ENCODE data around the gene NEUROG3. TPM values are rescaled to one million over a fixed set of nuclear protein-coding genes. Genes with fewer than 3 reads are reported as not detected.

The NEUROG3 gene
- total and polyA plus RNA-seq, 7 experiments from 2014 or later = 0.24 TPM; not detected in 6

DNA sequence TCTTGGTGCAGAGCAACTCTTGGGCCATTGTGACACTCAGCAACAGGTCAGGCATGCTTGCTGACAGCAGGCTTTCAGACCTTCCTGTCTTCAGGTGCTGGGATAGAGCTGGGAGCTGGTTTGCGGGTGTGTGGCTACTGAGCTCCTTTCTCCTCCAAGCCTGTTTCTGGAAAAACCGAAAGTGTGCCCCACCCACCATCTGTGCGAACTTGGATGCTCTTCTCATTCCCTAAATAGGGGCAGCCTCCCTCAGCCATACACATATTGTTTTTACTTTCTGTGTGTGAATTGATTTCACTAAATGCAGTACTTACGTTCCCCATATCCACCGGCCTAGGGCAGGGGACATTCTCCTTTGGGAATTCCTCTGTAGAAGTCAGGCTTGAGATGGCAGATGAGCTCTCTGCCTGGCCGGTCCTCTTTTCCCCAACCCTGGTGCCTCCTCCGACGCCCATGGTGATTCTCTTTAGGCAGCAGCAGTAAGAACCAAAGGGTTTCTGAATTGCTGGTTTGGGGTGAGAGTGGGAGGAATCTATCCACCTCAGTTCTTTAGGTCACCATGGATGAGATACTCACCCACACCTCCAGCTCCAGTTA lies 6.3 kb upstream of the NEUROG3 start:
- ChIA-PET POLR2A (no interaction called here), CTCF (no interaction called here)
- H3K36me3 ChIP-seq (ENCODE audit: control insufficient read depth in 2 of 3, insufficient read depth in 3 of 3, low read length in 3 of 3) = no peaks in the 10 kb centered on the region
- no peak for ATAC-seq
- Mint-ChIP-seq H3K4me3 (no peak overlapping the region), H3K36me3 (no peaks in the 10 kb centered on the region), H3K27ac (no peak overlapping the region), H3K9me3 (peaks cover 0 to 3% (median 0%) of the 10 kb centered on the region in 11 donors), H3K4me1 (peaks cover 4 to 11% (median 5%) of the 10 kb centered on the region in 7 donors), H3K27me3 (peaks cover 53 to 64% (median 61%) of the 10 kb centered on the region in 5 donors)
- no peak overlapping the region for H3K27ac ChIP-seq (ENCODE audit: low read depth, low read length)
- H3K4me3 ChIP-seq (ENCODE audit: low read length) = no peak overlapping the region
- intact Hi-C loops (cut with micrococcal nuclease) = no loop called here
- peaks cover 0 to 12% of the 10 kb centered on the region in 2 donors for H3K27me3 ChIP-seq (ENCODE audit: control insufficient read depth in 2 of 2, insufficient read depth in 2 of 2, low read length in 2 of 2)
- no peak for DNase-seq
- H3K4me1 ChIP-seq (ENCODE audit: control insufficient read depth in 2 of 2, insufficient read depth in 2 of 2, low read length in 2 of 2) = no peaks in the 10 kb centered on the region
- no peaks in the 10 kb centered on the region for H3K9me3 ChIP-seq (ENCODE audit: control insufficient read depth in 2 of 3, low read length in 3 of 3)

DNA sequence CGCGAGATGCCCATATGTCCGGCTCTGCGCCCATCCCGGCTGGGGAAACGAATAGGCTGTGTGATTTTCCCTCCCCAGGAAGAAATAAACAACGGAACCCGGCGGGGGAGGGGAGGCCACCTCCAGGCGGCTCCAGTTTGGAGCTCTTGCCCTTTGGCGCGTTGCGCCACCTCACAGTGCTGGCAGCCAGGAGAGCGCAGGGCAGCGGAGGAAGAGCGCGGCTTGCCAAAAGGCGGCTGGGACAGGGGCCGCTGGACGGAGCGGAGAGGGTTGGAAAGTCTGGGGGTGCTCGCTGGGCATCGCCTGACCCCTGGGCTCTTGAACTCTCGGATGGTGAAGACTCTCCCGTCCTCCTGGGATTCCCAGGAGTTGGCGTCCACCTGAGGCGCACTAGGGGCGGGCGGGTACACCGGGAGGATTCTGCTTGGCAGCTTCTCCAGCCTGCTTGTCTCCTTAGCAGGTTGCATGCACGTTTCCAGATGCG lies 5.3 kb upstream of the NEUROG3 start:
- Histone ChIP-seq H3K27ac (ENCODE audit: low read depth, low read length) (no peak overlapping the region), H3K4me1 (ENCODE audit: control insufficient read depth in 2 of 2, insufficient read depth in 2 of 2, low read length in 2 of 2) (peaks cover 5 to 8% of the 10 kb centered on the region in 2 donors), H3K27me3 (ENCODE audit: control insufficient read depth in 2 of 2, insufficient read depth in 2 of 2, low read length in 2 of 2) (peaks cover 0 to 12% of the 10 kb centered on the region in 2 donors), H3K9me3 (ENCODE audit: control insufficient read depth in 2 of 3, low read length in 3 of 3) (no peaks in the 10 kb centered on the region), H3K36me3 (ENCODE audit: control insufficient read depth in 2 of 3, insufficient read depth in 3 of 3, low read length in 3 of 3) (no peaks in the 10 kb centered on the region), H3K4me3 (ENCODE audit: low read length) (no peak overlapping the region)
- no peak overlapping the region for H3K4me3 Mint-ChIP-seq
- peaks cover 0 to 3% (median 0%) of the 10 kb centered on the region in 11 donors for H3K9me3 Mint-ChIP-seq
- H3K27ac Mint-ChIP-seq = no peak overlapping the region
- ATAC-seq (no peak), DNase-seq (no peak)
- ChIA-PET CTCF (no interaction called here), POLR2A (no interaction called here)
- H3K27me3 Mint-ChIP-seq = peaks cover 63 to 74% (median 69%) of the 10 kb centered on the region in 5 donors
- peaks cover 6 to 22% (median 12%) of the 10 kb centered on the region in 7 donors for H3K4me1 Mint-ChIP-seq
- no peaks in the 10 kb centered on the region for H3K36me3 Mint-ChIP-seq
- intact Hi-C loops (cut with micrococcal nuclease) = no loop called here

- Mint-ChIP-seq H3K27me3 (peaks cover 70 to 82% (median 74%) of the 10 kb centered on the region in 5 donors), H3K36me3 (no peaks in the 10 kb centered on the region), H3K9me3 (peaks cover 0 to 3% (median 0%) of the 10 kb centered on the region in 11 donors), H3K4me1 (peaks cover 10 to 25% (median 19%) of the 10 kb centered on the region in 7 donors), H3K27ac (no peak overlapping the region), H3K4me3 (no peak overlapping the region)
- no peak for ATAC-seq
- H3K27ac ChIP-seq (ENCODE audit: low read depth, low read length) = no peak overlapping the region
- POLR2A ChIA-PET = no interaction called here
- no peaks in the 10 kb centered on the region for H3K36me3 ChIP-seq (ENCODE audit: control insufficient read depth in 2 of 3, insufficient read depth in 3 of 3, low read length in 3 of 3)
- peaks cover 9 to 13% of the 10 kb centered on the region in 2 donors for H3K4me1 ChIP-seq (ENCODE audit: control insufficient read depth in 2 of 2, insufficient read depth in 2 of 2, low read length in 2 of 2)
- intact Hi-C loops (cut with micrococcal nuclease) = no loop called here
- CTCF ChIA-PET = no interaction called here
- no peaks in the 10 kb centered on the region for H3K9me3 ChIP-seq (ENCODE audit: control insufficient read depth in 2 of 3, low read length in 3 of 3)
- no peak overlapping the region for H3K4me3 ChIP-seq (ENCODE audit: low read length)
- H3K27me3 ChIP-seq (ENCODE audit: control insufficient read depth in 2 of 2, insufficient read depth in 2 of 2, low read length in 2 of 2) = peaks cover 0 to 12% of the 10 kb centered on the region in 2 donors
- no peak for DNase-seq
Measured at GRCh38 chr10:69577268-69578232, 4.3 kb upstream of the NEUROG3 start.

GRCh38 chr10:69576334-69577011 lies 3.3 kb upstream of the NEUROG3 start:
- H3K27me3 Mint-ChIP-seq = peaks cover 74 to 87% (median 78%) of the 10 kb centered on the region in 5 donors
- ATAC-seq (no peak), DNase-seq (no peak)
- Histone ChIP-seq H3K27me3 (ENCODE audit: control insufficient read depth in 2 of 2, insufficient read depth in 2 of 2, low read length in 2 of 2) (peaks cover 0 to 20% of the 10 kb centered on the region in 2 donors), H3K4me1 (ENCODE audit: control insufficient read depth in 2 of 2, insufficient read depth in 2 of 2, low read length in 2 of 2) (peaks cover 9 to 13% of the 10 kb centered on the region in 2 donors), H3K9me3 (ENCODE audit: control insufficient read depth in 2 of 3, low read length in 3 of 3) (no peaks in the 10 kb centered on the region), H3K36me3 (ENCODE audit: control insufficient read depth in 2 of 3, insufficient read depth in 3 of 3, low read length in 3 of 3) (no peaks in the 10 kb centered on the region), H3K27ac (ENCODE audit: low read depth, low read length) (no peak overlapping the region), H3K4me3 (ENCODE audit: low read length) (no peak overlapping the region)
- H3K27ac Mint-ChIP-seq = no peak overlapping the region
- ChIA-PET POLR2A (no interaction called here), CTCF (no interaction called here)
- peaks cover 0 to 3% (median 0%) of the 10 kb centered on the region in 11 donors for H3K9me3 Mint-ChIP-seq
- H3K36me3 Mint-ChIP-seq = no peaks in the 10 kb centered on the region
- no peak overlapping the region for H3K4me3 Mint-ChIP-seq
- peaks cover 15 to 32% (median 24%) of the 10 kb centered on the region in 7 donors for H3K4me1 Mint-ChIP-seq
- intact Hi-C loops (cut with micrococcal nuclease) = no loop called here

DNA sequence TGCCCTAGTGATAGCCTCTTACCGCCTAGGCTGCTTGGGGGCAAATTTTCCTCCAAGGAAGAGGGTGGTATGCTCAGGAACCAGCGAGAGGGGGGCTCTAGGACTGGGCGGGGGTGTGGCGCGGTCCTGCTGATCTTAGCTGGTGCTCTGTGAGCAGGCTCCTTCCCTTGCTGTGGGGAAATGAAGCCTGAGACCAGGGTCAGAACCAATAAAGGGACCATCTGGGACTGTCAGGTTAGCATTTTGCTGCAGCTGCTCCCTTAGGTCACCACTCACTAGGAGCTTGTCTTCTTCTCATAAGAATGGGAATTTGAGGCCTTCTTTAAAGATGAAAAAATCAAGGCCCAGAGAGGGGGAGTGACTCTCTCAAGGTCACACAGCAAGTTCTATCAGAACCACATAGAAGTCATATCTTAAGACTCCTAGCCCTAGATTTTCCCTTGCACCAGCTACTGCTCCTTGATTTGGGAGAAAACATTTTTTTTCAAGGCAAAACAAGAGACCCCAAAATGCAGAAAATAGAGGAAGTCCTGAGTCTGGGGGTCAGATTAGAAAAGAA lies 2.0 kb upstream of the NEUROG3 start:
- no peak overlapping the region for H3K4me3 ChIP-seq (ENCODE audit: low read length)
- intact Hi-C loops (cut with micrococcal nuclease) = no loop called here
- H3K9me3 ChIP-seq (ENCODE audit: control insufficient read depth in 2 of 3, low read length in 3 of 3) = no peaks in the 10 kb centered on the region
- peaks cover 77 to 91% (median 78%) of the 10 kb centered on the region in 5 donors for H3K27me3 Mint-ChIP-seq
- DNase-seq = no peak
- no peak overlapping the region for H3K27ac Mint-ChIP-seq
- no peaks in the 10 kb centered on the region for H3K36me3 Mint-ChIP-seq
- ATAC-seq = no peak
- H3K36me3 ChIP-seq (ENCODE audit: control insufficient read depth in 2 of 3, insufficient read depth in 3 of 3, low read length in 3 of 3) = no peaks in the 10 kb centered on the region
- H3K9me3 Mint-ChIP-seq = no peaks in the 10 kb centered on the region
- POLR2A ChIA-PET = no interaction called here
- no peak overlapping the region for H3K27ac ChIP-seq (ENCODE audit: low read depth, low read length)
- CTCF ChIA-PET = no interaction called here
- peaks cover 9 to 13% of the 10 kb centered on the region in 2 donors for H3K4me1 ChIP-seq (ENCODE audit: control insufficient read depth in 2 of 2, insufficient read depth in 2 of 2, low read length in 2 of 2)
- H3K4me1 Mint-ChIP-seq = peaks cover 15 to 37% (median 26%) of the 10 kb centered on the region in 7 donors
- H3K27me3 ChIP-seq (ENCODE audit: control insufficient read depth in 2 of 2, insufficient read depth in 2 of 2, low read length in 2 of 2) = peaks cover 0 to 28% of the 10 kb centered on the region in 2 donors
- H3K4me3 Mint-ChIP-seq = peak overlapping the region in 6 of 10 donors; percentile 48 to 86 (median 71)

GRCh38 chr10:69574571-69574978 lies 1.4 kb upstream of the NEUROG3 start:
- Histone ChIP-seq H3K27me3 (ENCODE audit: control insufficient read depth in 2 of 2, insufficient read depth in 2 of 2, low read length in 2 of 2) (peaks cover 4 to 30% of the 10 kb centered on the region in 2 donors), H3K4me1 (ENCODE audit: control insufficient read depth in 2 of 2, insufficient read depth in 2 of 2, low read length in 2 of 2) (peaks cover 9 to 13% of the 10 kb centered on the region in 2 donors), H3K27ac (ENCODE audit: low read depth, low read length) (no peak overlapping the region), H3K36me3 (ENCODE audit: control insufficient read depth in 2 of 3, insufficient read depth in 3 of 3, low read length in 3 of 3) (no peaks in the 10 kb centered on the region), H3K4me3 (ENCODE audit: low read length) (no peak overlapping the region), H3K9me3 (ENCODE audit: control insufficient read depth in 2 of 3, low read length in 3 of 3) (no peaks in the 10 kb centered on the region)
- Mint-ChIP-seq H3K27me3 (peaks cover 77 to 91% (median 78%) of the 10 kb centered on the region in 5 donors), H3K4me1 (peaks cover 15 to 41% (median 28%) of the 10 kb centered on the region in 7 donors), H3K4me3 (peak overlapping the region in 9 of 10 donors; percentile 48 to 86 (median 69)), H3K36me3 (no peaks in the 10 kb centered on the region), H3K27ac (no peak overlapping the region), H3K9me3 (no peaks in the 10 kb centered on the region)
- intact Hi-C loops (cut with micrococcal nuclease) = loop anchor here in 1 of 2 donors (5.0 kb wide), 2 partner anchors 57 to 58 kb away; partner anchors contain the start of gene FAM241B
- POLR2A ChIA-PET = no interaction called here
- ATAC-seq = no peak
- CTCF ChIA-PET = no interaction called here
- DNase-seq = no peak
